NCI-H146 (cell line): ENCODE results near the gene GLIS1.

Experiments used
- DNase-seq: peaks from one replicate; lab custom pipeline; 2025; lab: John Stamatoyannopoulos, UW

The GLIS1 gene

DNA sequence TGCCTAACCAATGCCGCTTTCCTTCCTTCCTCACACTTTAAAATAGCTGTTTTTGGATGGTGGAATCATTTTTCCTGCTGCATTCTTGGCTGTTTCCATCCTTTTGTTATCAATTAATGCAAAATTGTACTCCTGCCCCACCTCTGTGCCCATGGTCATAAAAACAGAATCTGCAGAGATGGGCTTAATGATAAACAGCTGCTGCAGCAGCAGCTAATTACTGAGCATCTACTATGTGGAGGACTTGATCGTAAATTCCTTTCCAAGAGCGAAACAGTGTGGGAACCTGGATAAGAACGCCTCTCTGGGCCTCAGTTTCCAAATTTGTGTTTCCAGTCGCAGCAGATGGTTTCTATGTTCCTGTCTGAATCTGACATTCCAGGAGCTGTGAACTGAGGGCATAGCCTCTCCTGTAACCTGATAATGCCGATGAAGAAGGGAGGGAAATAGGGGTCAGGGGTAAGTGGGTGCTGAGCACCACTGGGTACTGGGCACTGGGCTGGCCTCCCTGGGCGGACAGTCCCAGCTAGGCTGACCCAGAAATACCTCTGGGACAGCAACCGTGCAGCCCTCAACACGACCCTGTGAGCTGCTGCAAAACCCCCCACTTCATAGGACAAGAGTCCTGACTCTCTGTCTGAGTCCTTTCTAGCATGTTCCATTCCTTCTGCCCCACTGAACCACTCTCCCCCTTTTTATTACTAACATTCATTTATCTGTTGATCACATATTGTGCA, 158.1 kb downstream of the GLIS1 start:
- no peak for DNase-seq

DNA sequence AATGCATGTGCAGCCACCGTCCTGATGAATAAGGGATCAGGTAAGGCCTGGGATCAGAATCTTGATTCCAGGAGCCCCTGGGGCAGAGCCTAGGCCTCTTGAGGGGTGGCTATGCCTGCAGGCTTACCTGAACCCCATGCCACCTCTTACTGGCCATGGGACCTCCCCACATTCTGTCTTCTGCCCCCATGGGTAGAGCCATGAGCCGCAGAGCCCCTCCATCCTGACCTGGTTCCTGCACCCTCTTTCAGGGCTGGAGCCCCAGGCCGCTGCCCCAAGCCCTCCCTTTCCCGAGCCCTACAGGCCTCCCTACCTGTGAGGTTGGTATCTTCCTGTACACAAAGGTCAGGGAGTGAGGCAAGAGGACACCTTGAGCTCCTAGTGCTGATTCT, 159.0 kb downstream of the GLIS1 start:
- DNase-seq: no peak

DNA sequence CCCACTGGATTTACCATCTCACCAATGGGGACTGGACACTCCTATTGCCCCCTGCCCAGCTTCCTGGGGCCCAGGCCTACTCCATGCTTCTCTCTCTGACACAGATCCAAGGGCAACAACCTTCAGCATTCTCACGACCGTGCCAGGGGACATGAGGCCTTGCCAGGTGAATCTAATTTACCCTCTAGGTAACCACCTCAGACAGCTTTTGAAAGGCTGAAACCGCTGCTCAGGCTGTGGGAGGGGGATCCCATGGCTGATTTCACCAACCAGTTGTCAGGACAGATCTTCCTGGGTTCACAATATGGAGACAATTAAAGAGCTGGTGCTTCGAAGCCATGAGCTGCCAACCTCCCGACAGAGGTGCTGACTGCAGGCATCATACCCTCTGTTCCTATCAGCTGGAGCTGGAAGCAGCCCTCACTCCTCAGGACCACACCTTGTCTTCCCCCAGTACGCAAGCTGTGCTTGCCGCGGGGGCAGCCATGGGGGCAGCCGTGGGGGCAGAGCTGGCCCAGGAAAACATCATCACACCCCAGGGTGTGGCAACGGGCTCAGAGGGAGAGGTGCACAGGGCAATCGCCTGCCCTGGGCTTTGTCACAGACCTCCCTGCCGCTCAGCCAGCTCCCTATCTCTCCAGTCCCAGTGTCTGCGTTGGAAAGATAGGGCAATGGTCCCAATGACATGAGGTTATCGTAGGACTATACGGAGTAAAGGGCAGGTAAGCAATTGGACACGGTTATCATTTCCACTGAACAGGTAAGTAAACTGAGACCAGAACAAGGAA, 159.5 kb downstream of the GLIS1 start:
- no peak for DNase-seq

DNA sequence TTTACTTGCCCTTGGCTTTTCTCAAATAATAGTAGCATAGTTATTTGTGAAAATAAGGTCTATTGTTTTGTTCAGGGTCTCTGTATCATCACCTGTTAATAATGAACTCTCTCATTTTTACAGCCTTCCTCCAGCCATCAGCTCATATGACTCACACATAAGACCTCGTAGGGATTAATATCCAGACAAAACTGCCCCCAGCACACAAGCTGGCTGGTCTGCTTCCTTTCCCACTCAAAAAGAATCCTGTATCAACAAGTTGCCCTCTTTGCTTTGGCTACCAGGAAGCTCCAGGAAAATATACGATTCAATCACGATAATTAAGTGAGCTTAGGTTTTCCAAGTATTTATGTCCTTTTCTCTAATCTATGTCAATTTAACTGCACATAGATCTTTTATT, 160.6 kb downstream of the GLIS1 start:
- DNase-seq: no peak

DNA sequence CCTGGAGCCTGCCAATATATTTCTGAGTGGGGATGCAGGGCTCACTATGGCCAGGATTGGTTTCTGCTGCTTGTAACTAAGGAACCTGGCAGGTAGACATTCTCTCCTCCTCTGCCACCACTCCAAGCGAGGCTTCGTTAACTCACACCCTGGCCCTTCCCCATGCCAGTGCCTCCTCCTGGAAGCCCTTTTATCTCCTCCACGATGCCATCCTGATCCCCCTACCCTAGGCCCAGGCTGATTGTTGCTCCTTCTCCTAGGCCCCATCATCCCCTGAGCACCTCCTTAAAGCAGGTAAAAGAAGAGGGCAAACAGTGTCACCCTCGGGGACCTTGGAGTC, 161.2 kb downstream of the GLIS1 start:
- DNase-seq: no peak

DNA sequence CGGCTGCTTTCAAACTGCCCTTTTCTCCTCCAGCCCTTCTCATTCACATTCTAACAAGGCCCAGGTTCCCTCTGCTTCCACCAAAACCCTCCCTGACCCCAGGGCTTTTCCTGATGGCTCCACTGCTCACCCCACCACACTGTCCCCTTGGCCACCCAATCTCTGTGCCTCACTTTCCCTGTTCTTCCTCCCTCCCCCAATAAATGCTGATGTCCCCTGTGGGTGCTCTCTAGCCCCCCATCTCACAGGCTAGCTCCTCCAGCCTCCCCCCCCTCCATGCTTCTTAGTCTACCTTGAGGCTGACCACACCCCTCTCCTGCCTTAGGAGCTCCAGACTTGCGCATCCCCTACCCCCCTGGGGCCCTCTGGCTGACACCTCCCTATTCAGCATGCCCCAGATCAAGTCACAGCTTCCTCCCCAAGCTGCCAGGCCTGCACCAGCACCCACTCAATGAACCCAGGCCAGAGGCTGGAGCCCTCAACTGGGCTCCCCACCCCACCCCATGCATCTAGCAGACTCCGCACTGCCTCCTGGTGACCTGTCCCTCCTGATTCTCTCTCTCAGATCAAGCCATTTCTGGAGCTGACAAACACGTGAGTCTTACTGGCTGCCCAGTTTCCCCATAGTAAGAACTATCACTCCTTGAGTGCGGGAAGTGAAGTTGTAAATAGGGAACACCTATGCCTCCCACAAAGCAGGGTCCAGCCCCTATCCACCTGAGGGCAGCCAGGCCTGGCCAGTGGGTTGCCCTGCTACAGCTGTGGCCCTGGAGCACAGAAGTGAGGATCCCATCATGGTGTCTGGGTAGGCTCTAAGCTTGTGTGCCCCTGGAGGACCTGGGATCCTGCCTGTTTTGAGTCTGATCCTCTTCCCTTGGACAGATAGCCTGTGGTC, 161.9 kb downstream of the GLIS1 start:
- no peak for DNase-seq

DNA sequence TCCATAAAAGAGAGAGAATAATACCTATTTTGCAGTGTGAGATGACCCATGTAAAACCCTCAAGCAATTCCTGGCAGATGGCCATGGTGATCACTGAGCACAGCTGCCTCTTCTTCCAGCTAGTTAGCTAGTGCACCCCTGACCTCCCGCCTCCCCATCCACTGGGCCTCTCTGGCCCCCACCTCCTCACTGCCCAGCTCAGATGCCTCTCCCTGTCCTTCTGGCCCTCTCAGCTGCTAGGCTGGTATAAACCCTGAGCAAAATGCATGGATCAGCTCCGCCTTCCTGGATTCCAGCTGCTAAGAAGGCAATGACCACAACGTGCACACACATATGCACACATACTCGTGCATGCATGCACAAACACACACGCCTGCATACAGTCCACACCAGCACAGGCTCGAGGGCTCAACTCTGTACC, 162.6 kb downstream of the GLIS1 start:
- DNase-seq: no peak

DNA sequence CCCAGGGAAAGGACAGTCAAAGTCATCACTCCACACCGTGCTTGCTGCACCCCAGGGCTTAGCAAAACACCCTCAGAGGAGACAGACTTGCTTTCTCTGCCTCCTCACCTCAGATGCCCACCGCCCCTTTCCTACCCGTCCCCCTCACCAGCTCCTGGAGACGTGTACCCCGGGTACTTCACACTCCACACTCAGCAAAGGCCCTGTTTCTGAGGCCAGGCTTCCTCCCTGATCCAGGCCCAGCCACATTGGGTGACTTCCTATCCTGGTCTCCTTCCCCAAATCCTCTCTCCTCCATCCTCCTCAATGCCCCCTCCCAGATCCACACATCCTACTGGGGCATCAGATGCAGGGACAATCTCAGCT, 163.0 kb downstream of the GLIS1 start:
- no peak for DNase-seq

DNA sequence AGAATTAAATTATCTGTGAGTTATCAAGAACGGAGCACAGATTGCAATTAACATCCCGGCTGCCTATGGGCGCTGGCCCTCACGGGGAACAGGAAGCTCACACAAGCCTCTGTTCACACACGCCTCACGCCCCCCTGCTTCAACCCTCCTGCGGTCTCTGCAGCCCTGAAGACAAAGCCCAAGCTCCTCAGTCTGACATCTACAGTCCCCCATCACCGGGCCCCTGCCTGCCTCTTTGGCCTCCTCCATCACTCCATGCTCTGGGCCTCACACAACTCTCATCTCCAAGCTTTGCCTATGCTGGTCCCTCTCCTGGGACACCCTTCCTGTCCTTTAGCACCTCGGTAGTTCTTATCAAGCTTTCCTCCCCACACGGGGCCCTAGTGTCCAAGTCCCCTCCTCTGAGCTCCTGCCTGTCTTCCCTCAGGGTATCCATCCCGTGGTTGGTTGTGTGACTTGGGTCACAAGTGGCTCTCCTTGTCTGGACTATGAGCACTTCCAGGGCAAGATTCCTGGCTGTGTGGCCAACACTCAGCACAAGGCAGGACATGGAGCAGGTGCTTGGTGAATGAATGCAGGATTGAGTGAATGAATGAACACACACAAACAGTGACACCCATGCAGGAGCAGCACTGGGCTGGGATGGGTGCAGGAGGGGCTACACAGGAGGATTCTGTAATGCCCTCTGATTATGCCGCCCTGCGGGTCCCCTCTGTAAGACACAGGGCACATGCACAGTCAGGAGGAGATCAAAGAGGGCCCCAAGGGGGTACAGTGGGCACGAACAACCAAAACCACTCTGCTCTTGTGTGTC, 163.6 kb downstream of the GLIS1 start:
- no peak for DNase-seq

DNA sequence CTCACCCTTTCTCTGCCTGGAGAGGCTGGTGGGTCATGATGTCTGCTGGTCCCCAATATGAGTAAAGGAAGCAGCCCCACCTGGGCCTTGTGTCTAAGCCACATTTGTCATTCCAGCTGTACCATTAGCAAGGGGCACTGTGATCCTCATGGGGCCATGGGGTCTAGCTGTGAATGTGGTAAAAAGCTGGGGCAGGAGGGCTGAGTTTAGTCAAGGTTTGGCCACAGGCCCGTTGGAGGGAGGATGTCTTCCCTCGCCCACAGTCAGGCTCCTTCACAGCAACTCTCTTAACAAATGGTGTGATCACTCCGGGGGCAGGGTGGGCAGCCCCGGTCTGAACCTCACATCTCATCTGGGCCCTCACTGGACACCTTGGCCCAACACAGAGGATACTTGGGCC, 164.3 kb downstream of the GLIS1 start:
- no peak for DNase-seq

DNA sequence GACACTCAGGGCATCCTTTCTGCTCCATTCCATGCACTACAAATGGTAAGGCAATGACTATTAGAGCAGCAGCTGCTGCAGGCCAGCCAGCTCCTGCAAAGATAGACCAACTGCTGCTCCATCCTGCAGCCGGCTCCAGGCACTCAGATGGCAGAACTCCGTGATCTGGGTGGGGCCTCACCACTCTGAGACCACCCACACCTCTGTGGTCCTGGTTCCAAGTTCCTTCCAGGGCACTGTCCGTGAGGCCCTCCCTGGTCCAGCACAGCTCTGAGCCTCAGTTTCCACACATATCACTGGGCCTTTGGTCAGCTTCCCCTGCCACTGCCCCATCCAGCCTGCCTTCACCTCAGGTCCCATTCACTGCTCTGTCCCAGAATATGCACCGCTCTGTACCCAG, 165.0 kb downstream of the GLIS1 start:
- DNase-seq: no peak

DNA sequence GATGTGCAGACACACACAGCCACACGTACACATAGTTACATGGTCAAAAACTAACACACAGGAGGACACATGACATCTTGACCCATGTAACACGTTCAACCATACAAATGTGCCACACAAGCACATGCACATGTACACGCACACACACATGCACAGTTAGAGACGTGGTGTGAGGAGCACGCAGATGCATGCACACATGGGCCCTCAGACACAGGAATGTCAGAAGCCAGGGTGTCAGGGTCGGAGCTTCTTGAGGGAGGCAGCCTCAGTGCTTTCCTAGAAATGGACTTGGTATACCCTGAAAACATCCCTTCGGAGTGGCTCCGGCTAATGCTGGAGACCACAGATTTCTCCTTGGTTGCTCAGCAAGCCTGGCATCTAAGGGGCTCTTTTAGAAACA, 165.4 kb downstream of the GLIS1 start:
- DNase-seq: no peak

DNA sequence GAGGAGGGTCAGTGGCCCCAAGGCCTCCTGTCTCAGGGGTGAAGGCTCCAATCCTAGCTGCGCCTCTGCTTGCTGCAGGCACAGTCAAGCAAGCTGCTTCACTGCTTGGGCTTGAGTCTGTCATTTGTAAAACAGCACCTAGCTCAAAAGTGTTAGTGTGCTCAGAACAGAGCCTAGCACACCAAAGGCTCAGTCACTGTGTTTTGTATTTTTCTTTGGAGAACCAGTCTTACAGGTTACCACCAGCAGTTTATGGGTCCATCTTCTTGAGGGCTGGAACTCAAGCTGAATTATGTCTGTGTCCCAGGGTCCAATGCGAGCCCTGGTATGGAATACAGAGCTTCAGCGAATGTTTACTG, 166.2 kb downstream of the GLIS1 start:
- no peak for DNase-seq

DNA sequence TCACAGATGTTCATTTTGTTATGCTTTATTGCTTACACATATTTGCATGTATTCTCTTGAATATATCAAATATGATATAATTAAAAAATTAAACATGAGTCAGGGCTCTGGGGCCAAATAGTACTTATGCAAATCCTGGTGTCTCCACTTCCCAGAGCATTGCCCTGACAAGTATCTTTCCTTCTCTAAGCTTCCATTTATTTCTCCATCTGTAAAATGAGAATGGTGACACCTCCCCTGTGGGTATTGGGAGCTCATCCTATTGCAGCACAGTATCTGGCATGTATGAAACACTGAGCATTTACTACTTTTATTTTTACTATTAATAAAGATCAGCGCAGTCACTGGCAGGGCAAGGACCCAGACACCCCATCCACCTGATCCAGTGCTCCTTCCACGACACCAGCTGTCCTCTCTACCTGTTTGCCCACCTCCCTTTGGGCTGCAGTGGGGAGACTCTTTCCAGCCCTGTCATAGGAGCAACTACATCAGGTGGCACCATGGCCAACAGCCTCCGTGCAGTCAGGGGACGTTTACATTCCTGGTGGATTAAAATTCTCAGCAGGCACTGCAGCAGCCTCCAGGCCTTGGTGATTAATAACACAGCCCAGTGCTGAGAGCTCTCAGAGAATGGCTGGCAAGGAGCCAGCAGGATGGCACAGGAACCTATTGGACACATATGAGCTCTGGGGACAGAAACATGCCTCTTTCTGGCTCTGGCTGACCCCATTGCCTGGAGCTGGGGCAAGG, 166.7 kb downstream of the GLIS1 start:
- peak; percentile 73 for DNase-seq

DNA sequence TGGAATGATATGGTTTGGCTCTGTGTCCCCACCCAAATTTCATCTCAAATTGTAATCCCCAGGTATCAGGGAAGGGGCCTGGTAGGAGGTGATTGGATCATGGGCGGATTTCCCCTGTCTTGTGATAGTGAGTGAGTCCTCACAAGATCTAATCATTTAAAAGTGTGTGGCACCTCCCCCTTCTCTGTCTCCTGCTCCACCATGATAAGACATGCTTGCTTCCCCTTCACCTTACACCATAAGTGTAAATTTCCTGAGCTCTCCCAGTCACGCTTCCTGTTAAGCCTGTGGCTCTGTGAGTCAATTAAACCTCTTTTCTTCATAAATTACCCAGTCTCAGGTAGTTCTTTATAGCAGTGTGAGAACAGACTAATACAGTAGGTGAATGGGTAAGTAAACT, 170.4 kb downstream of the GLIS1 start:
- no peak for DNase-seq

DNA sequence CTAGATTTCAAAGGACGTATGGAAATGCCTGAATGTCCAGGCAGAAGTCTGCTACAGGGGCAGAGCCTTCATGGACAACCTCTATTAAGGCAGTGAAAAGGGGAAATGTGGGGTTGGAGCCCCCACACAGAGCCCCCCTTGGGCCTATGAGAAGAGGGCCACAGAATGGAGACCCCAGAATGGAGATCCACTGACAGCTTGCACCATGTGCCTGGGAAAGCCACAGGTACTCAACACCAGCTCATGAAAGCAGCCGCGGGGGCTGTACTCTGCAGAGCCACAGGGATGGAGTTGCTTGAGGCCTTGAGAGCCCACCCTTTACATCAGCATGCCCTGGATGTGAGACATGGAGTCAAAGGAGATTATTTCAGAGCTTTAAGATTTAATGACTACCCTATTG, 171.1 kb downstream of the GLIS1 start:
- no peak for DNase-seq

DNA sequence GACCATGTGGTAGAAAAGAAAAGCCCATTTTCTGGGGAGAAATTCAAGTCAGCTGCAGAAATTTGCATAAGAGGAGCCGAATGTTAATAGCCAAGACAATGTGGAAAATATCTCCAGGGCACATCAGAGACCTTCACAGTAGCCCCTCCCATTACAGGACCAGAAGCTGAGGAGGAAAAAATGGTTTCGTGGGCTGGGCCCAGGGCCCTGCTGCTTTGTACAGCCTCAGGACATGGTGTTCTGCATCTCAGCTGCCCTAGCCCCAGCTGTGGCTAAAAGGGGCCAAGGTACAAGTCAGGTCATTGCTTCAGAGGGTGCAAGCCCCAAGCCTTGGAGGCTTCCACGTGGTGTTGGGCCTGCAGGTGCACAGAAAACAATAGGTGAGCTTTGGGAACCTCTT, 171.5 kb downstream of the GLIS1 start:
- DNase-seq: no peak

DNA sequence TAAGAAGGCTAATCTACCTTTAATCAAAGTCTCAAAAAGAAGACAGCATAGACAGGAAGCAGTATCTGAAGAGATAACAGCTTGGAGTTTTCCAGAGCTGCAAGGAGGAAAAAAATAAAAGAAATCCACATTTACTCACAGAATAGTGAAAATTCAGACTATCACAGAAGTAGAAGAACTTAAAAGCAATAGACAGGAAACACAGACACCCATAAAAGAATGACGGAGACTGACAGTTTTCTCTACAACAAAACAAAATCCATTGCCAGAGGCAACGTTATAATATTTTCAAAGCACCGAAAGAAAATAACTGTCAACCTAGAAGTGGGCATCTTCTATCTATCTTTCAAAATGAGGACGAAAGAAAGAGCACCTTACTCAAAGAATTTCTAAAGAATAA, 175.4 kb downstream of the GLIS1 start:
- DNase-seq: no peak

DNA sequence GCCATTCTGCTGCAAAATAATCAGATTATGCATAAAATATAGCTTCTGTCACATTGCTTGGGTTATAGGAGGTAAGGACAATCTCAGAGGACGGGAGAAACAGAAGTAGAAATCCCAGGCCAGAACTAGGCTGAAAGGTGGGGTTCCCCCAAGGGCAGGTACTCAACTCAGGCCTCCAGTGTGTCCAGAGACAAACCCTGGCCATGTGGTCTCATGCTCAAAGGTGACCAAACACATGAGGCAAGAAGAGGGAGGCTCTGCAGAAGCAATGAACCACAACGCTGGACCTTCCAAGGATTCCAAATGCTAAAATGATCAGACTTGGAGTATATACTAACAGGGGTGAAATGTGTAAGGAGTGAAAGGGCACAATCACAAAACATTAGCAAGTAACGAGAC, 176.0 kb downstream of the GLIS1 start:
- no peak for DNase-seq

DNA sequence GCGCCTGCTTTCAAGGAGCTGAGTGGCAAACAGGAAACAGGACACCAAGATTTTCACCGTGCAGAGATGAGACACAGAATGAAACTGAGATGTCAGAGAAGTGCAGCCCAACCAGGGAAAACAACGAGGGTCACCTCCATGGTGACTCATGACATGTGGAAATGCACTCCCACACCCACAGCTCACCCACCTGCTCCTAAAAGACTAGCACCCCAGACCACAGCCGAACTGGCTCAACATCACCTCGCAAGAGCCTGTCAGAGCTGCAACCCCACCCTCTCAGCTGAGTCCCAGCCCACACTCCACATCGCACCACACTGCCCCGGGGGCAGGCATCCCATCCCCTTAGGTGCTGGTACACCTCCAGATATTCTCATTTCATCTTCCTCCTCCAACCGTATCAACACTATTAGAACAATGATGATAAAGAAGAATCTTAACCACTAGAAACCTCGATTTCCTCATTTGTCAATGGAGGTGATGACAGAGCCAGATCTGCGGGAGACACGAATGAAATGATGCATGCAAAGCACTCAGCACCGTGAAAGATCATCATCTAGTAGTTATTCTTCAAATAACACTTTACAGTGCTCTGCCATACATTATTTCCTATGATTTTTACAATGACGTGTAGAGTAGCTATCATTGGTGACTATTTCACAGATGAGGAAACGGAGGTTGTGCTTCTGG, 176.5 kb downstream of the GLIS1 start:
- no peak for DNase-seq
